Muscle layer of duodenum (tissue), 2 donors: ENCODE measurements around the gene KIF11.
"Not testable (repeated sequence)": the region's sequence is repeated elsewhere in the genome, so short reads cannot be mapped to it uniquely, and the experiment has no call there.

Experiments used
- H3K27ac ChIP-seq: one replicate; pipeline ENCODE4 v1.7.0; 2013; ENCODE audit warnings: mild to moderate bottlenecking, low read length
- H3K27me3 ChIP-seq: one replicate; pipeline ENCODE4 v1.7.0; 2013; ENCODE audit warnings: low read depth, mild to moderate bottlenecking, control low read depth, low read length
- H3K36me3 ChIP-seq, 2 donors: one replicate each; pipeline ENCODE4 v1.7.0; 2013; ENCODE audit warnings: low read length in 2 of 2, control low read depth in 1 of 2, mild to moderate bottlenecking in 1 of 2; ENCODE audit not compliant: insufficient read depth in 2 of 2, control insufficient read depth in 1 of 2
- H3K4me1 ChIP-seq, 2 donors: one replicate each; pipeline ENCODE4 v1.7.0; 2013; ENCODE audit warnings: low read length in 2 of 2, mild to moderate bottlenecking in 2 of 2, control low read depth in 1 of 2, moderate library complexity in 1 of 2; ENCODE audit not compliant: insufficient read depth in 2 of 2, control insufficient read depth in 1 of 2
- H3K4me3 ChIP-seq, 2 donors: one replicate each; pipeline ENCODE4 v1.7.0; 2013; ENCODE audit warnings: low read length in 2 of 2, low read depth in 1 of 2, mild to moderate bottlenecking in 1 of 2
- H3K9me3 ChIP-seq, 2 donors: one replicate each; pipeline ENCODE4 v1.7.0; 2013; ENCODE audit warnings: low read length in 2 of 2, control low read depth in 1 of 2, mild to moderate bottlenecking in 1 of 2; ENCODE audit not compliant: control insufficient read depth in 1 of 2
- donor health status: healthy.

The KIF11 gene

DNA sequence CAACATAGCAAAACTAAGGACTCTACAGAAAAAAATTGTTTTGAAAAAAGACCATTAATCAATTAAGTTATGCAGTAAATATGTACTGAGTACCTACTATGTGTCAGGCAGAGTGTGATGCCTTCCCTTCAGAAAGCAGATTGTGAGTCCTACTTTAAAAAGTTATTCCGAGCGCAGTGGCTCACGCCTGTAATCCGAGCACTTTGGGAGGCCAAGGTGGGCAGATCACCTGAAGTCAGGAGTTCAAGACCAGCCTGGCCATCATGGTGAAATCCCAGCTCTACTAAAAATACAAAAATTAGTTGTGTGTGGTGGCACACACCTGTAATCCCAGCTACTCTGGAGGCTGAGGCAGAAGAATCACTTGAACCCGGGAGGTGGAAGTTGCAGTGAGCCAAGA, 23.3 kb upstream of the KIF11 start:
- H3K36me3 ChIP-seq, H3K4me3 ChIP-seq, H3K27ac ChIP-seq, H3K9me3 ChIP-seq, H3K27me3 ChIP-seq: not testable (repeated sequence)
- H3K4me1 ChIP-seq, result peaks cover 4 to 22% of the 10 kb centered on the region in 2 donors

DNA sequence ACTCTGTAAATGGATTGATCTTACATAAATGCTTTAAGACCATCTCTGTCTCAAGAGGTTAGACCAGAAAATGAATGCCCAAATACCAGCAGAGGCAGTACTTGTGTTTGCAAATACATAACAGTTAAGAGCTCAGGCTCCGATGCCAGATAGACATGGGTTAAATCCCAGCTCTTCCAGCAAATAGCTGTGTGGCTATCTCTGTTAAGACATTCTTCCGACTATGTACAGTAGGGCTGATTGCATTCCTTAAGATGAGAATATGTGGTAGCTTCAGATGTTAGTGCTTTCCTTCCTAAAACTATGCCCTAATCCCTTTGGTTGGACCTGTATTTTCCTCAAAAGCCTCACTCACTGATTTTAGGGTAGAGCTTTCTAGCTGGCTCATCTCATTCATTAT, 21.3 kb upstream of the KIF11 start:
- no peak overlapping the region for H3K27ac ChIP-seq
- H3K27me3 ChIP-seq, result no peaks in the 10 kb centered on the region
- peaks cover 4 to 26% of the 10 kb centered on the region in 2 donors for H3K4me1 ChIP-seq
- H3K36me3 ChIP-seq, result peaks cover 0 to 10% of the 10 kb centered on the region in 2 donors
- H3K9me3 ChIP-seq, result no peaks in the 10 kb centered on the region
- H3K4me3 ChIP-seq, result no peak overlapping the region

DNA sequence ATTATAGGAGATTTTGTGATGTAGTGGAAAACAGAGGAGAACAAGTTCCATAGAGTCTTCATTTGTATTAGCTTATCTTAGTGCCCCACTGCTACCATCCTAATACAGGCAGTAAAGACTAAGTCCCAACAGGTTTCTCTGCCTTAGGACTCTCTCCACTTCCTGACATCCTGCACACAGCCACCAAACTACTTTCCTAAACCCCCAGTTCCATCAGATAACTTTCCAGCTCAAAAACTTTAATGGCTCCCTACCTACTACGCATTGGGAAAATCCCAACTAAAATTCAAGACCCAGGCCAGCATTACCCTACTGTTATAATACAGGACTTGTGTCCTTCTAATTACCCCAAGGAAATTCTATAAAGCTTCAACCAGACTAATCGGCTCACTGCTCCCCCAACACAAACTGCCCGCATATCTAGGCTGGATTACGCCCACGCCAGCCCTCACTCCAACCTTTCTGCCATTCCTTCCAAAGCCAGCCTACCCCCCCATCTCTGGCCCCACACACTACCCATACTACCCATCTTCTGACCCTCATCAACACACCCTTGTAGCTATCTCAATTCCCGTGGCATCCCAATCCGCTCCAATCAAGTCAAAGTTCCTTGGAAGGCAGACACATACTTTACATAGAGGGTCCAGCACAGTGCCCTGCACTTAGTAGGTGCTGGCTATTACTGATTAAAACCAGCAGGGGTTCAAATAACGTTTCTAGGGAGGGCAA, 20.4 kb upstream of the KIF11 start:
- H3K9me3 ChIP-seq, result no peaks in the 10 kb centered on the region
- H3K4me1 ChIP-seq, result peaks cover 4 to 26% of the 10 kb centered on the region in 2 donors
- H3K4me3 ChIP-seq, result peak overlapping the region; percentile 82 to 85
- H3K36me3 ChIP-seq, result peaks cover 0 to 10% of the 10 kb centered on the region in 2 donors
- peak overlapping the region; percentile 9 for H3K27ac ChIP-seq
- no peaks in the 10 kb centered on the region for H3K27me3 ChIP-seq

DNA sequence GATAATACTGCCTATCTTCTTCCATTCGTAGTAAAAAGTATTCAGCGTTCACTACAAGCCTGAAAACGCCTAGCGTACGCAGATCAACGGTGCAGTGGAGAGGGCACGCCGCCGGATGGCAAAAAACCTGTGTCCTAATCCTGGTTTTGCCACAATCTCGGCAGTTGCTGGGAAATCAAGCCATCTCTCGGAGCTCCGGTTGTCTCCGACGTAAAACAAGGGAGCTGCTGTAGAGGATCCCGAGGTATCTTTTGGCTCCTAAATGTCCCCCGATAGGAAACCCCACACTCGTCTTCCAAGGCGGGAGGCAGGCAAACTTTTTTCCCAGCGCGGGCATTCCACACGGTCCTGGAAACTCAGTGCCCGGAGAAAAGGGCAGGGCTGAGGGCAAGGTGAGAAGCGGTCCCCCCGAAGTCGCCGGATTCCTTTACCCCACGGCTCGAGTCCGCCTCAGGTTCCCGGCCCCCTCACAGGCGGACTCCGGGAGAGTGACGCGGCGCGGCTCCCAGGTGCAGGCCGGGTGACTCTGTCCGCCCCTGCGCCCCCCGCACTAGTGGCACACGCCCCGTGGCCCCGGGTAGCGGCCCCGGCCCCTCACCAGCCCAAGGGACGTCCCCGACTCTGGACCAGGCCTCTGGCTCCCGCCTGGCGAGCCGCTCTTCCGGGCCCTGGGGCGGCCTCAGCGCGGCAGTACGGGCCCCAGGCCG, 19.7 kb upstream of the KIF11 start:
- Histone ChIP-seq H3K36me3 (peaks cover 0 to 10% of the 10 kb centered on the region in 2 donors), H3K4me1 (peaks cover 4 to 26% of the 10 kb centered on the region in 2 donors), H3K27me3 (no peaks in the 10 kb centered on the region), H3K4me3 (peak overlapping the region; percentile 82 to 85), H3K27ac (peak overlapping the region; percentile 9), H3K9me3 (no peaks in the 10 kb centered on the region)

DNA sequence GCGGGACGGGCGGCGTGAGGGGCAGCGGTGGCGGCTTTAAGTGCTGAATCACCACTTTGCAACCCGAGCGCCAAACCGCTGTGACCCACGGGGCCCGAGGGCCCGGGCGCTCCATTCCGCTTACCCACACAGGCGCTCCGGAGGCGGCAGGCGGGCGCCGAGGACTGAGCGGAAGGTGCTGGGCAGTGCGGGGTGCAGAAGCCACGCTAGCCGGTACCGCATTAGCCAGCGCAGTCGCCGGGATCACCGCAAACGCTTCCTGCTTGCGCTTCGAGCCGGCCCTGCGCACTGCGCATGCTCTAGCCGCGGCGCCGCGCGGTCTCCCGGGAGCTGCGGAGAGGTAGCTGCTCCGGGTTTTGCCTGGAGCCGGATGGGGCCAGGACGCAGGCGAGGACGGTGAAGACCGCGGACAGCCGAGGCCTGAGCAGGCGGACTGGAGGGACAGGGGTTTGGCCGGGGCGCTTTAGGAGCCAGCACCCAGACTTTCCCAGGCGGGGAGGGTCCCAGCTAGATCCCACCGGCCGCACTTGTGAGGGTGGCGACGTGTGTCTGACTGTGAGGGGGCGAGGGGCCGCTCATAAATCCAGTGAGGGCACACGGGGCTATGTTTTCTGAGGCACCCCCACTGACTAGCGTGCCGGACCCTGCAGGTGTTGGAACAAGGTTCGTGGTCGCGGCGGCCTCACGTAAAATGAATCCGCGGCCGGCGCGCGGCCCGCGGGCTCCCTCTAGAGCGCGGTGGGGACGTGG, 19.0 kb upstream of the KIF11 start, which contains the start of gene IDE:
TSS of gene IDE (minus strand) at position 296 of the 750 bp plus-strand sequence. CDS start at position 222, 74 bp downstream.
- H3K36me3 ChIP-seq, result peaks cover 0 to 10% of the 10 kb centered on the region in 2 donors
- no peaks in the 10 kb centered on the region for H3K27me3 ChIP-seq
- peak within 1 kb of the TSS; percentile 82 to 85 for H3K4me3 ChIP-seq
- peaks cover 4 to 25% of the 10 kb centered on the region in 2 donors for H3K4me1 ChIP-seq
- H3K9me3 ChIP-seq, result no peaks in the 10 kb centered on the region
- peak within 1 kb of the TSS; percentile 75 for H3K27ac ChIP-seq

DNA sequence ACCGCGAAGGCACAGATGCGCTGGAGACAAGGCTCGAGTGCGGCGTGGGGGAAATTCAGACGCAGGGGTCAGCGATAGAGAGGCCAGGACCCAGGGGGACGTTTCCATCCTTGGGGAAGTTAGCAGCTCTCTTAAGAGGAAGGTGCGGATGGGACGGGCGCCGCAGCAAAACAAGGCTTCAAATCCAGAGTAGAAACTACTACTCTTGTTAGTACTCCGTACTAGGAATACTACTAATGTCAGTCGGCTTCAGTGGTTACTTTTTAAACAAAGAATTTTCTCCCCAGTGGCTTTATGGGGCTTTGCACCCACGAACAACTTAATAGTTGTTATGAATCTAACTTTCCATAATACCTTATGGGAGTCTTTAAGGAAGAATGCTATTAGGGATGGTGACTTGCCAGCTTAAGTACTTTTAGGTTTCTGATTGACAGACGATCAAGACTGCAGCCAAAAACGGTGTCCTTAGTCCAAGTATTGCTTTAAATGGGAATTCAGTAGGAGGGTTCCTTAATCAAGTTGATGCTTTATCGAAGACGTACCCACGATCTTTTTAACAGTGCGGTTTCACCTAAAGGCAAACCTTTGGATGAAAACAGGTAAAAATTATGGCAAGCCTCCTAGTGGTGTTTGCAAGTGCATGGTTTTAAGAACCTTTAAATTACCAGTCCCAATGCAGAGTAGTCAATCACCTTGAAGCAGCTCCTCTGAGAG, 18.2 kb upstream of the KIF11 start:
- no peaks in the 10 kb centered on the region for H3K9me3 ChIP-seq
- H3K4me1 ChIP-seq, result peaks cover 4 to 19% of the 10 kb centered on the region in 2 donors
- H3K27me3 ChIP-seq, result no peaks in the 10 kb centered on the region
- peak overlapping the region; percentile 82 to 85 for H3K4me3 ChIP-seq
- H3K36me3 ChIP-seq, result peaks cover 0 to 10% of the 10 kb centered on the region in 2 donors
- H3K27ac ChIP-seq, result peak overlapping the region; percentile 75

DNA sequence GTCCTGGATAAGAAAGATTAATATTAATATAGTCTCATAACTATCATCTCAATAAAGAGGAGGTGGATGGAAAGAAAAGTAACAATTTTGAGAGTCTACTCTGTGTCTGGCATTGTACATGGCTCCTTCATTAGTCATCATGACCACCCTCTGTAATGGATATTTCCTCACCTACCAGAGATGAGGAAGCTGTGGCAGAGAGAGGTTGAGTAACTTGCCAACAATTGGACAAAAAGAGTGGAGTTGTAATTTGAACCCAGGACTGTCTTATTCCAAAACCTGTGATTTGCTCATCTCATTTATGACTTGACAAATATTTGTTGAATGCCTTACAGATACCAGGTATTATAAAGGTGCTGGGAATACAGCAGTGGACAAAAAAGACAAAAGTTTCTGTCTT, 17.0 kb upstream of the KIF11 start:
- Histone ChIP-seq H3K4me3 (no peak overlapping the region), H3K27ac (no peak overlapping the region), H3K27me3 (no peaks in the 10 kb centered on the region), H3K4me1 (peaks cover 4 to 19% of the 10 kb centered on the region in 2 donors), H3K9me3 (no peaks in the 10 kb centered on the region), H3K36me3 (peaks cover 0 to 10% of the 10 kb centered on the region in 2 donors)

DNA sequence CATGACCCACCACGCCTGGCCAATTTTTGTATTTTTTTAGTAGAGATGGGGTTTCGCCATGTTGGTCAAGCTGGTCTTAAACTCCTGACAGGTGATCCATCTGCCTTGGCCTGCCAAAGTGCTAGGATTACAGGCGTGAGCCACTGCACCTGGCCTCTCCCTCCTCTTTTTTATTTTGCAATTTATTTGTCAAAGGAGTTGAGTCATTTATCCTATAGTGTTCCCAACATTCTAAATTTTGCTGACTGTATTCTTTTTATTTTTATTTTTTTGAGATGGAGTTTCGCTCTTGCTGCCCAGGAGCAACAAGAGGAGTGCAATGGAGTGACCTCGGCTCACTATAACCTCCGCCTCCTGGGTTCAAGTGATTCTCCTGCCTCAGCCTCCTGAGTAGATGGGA, 10.6 kb upstream of the KIF11 start:
- H3K36me3 ChIP-seq, H3K9me3 ChIP-seq, H3K27ac ChIP-seq, H3K4me3 ChIP-seq, H3K27me3 ChIP-seq, H3K4me1 ChIP-seq: not testable (repeated sequence)

DNA sequence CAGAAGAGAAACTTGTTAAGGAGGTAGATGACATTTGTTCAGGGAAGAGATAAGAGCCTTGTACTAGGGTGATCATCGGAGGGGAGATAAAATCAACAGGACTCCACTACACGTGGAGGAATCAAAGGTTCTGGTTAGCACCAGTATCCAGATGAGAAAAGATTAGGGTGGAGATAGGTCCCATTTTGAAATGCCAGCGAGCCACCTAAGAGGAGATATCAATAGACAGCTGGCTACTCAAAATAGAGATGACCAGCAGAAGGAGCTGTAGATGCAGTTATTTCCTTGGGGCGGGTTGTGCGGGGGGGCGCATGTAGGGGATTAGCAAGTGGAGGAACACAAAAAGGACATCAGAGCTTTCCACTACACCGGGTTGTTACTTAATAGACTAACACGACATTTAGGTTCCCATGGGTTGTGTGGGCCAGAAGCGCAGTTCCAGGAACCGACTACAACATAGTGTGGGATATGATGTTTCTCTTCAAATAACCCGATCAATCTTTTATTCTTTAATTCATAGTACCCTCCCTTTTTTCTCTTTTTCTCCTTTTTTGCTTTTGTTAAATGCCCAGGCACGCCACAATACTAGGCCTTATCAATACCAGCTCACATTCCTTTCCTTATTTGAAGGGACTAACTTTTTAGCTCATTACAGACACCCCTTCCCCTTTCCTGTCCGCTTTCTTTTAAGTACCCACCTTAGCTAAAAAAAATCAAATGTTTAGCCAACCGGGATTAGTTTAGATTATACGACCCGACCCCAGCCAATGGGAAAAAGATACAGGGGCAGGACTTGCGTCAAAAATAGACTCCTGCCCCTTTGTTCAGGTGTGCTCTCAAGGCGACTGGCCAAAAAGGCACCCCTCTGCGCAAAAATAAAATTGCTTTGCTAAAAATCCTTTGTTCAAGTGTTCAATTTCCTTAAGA, 2.0 kb upstream of the KIF11 start:
- Histone ChIP-seq H3K4me3 (peak overlapping the region; percentile 95 to 99), H3K27ac (peak overlapping the region; percentile 97), H3K4me1 (peaks cover 3 to 8% of the 10 kb centered on the region in 2 donors), H3K36me3 (no peaks in the 10 kb centered on the region), H3K27me3 (no peaks in the 10 kb centered on the region), H3K9me3 (no peaks in the 10 kb centered on the region)

DNA sequence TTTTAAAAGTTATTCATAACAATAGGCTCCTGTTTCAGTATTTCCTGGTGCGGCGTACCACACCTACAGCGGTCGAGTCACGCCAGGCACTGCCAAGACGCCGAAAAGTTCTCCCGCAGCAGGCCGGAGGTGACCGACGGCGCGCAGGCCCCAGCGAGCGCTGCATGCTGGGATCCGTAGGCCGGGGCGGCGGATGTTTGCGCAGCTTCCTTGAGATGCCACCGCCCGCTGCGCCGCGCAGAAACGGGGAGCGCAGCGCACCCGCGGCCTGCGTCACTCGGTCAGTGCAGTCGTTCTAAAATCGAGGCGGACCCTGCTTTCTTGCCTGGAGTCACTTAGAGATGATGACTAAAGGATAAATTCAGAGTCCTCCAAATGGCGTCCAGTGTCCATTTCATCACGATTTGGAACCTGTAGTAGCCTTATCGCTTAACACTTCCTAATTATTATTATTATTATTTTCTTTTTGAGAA, 1.3 kb upstream of the KIF11 start:
- Histone ChIP-seq H3K9me3 (no peaks in the 10 kb centered on the region), H3K27ac (peak overlapping the region; percentile 97), H3K36me3 (no peaks in the 10 kb centered on the region), H3K27me3 (no peaks in the 10 kb centered on the region), H3K4me3 (peak overlapping the region; percentile 95 to 99), H3K4me1 (peaks cover 3 to 8% of the 10 kb centered on the region in 2 donors)
